HUES64 (cell line): ENCODE measurements around the gene NHLRC3.
"Not testable (repeated sequence)": the region's sequence is repeated elsewhere in the genome, so short reads cannot be mapped to it uniquely, and the experiment has no call there.

ENCODE experiments used
- H3K27ac ChIP-seq: 2 replicates; pipeline ENCODE4 v1.7.0; 2013; ENCODE audit warnings: low read depth, low read length, inconsistent platforms
- H3K27me3 ChIP-seq: 2 replicates; pipeline ENCODE4 v1.6.1; 2013; ENCODE audit warnings: mild to moderate bottlenecking, low read length; ENCODE audit not compliant: insufficient read depth
- H3K36me3 ChIP-seq: 2 replicates; pipeline ENCODE4 v1.6.1; 2013; ENCODE audit warnings: mild to moderate bottlenecking, low read length; ENCODE audit not compliant: insufficient read depth
- H3K4me1 ChIP-seq: 2 replicates; pipeline ENCODE4 v1.6.1; 2013; ENCODE audit warnings: mild to moderate bottlenecking, low read length, moderate library complexity; ENCODE audit not compliant: insufficient read depth
- H3K4me3 ChIP-seq: 2 replicates; pipeline ENCODE4 v1.5.1; 2013; ENCODE audit warnings: mild to moderate bottlenecking, low read length, moderate library complexity
- H3K9ac ChIP-seq: 2 replicates; pipeline ENCODE4 v1.6.1; 2013; ENCODE audit warnings: mild to moderate bottlenecking, low read depth, low read length
- H3K9me3 ChIP-seq: 2 replicates; pipeline ENCODE4 v1.6.1; 2013; ENCODE audit warnings: low read depth, low read length; ENCODE audit not compliant: insufficient read depth
- WGBS: fragments of 150-250, 120-280 bp; methylation state at CpG from one replicate; pipeline ENCODE4 v1.1.7; 2013; ENCODE audit warnings: missing lambda C conversion rate; 5-methylcytosine and 5-hydroxymethylcytosine counted together

The NHLRC3 gene

GRCh38 chr13:39047560-39047959, 9.3 kb downstream of the NHLRC3 start:
- WGBS, result 44% methylated on average over 2 of the region's 2 CpGs
- peaks cover 22% of the 10 kb centered on the region for H3K36me3 ChIP-seq
- no peak overlapping the region for H3K4me3 ChIP-seq
- no peaks in the 10 kb centered on the region for H3K9me3 ChIP-seq
- no peak overlapping the region for H3K27ac ChIP-seq
- H3K9ac ChIP-seq, result no peak overlapping the region
- H3K4me1 ChIP-seq, result peaks cover 20% of the 10 kb centered on the region
- H3K27me3 ChIP-seq, result no peaks in the 10 kb centered on the region

DNA sequence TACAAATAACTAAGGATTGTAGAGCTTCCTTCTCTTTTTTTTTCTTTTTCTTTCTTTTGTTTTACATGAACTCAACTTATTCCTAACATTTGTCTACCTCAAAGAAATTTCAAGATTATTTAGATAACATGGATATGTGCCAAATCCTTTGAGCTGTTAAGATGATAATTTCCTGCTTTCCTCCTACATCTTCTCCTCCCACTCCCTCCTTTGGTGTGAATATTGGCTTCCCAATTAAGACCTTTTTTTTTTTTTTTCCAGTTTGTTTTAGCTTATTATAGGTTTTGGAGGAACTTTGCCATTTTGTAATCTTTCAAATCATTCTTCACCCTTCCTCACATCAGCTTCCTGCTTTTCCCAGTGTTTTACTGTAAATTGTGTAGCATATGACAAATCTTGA, 10.6 kb downstream of the NHLRC3 start:
- H3K36me3 ChIP-seq, result peaks cover 13% of the 10 kb centered on the region
- H3K9ac ChIP-seq, result no peak overlapping the region

GRCh38 chr13:39049274-39049673, 11.0 kb downstream of the NHLRC3 start:
- H3K27ac ChIP-seq, result no peak overlapping the region
- H3K9me3 ChIP-seq, result no peaks in the 10 kb centered on the region
- H3K4me3 ChIP-seq, result no peak overlapping the region
- no peaks in the 10 kb centered on the region for H3K27me3 ChIP-seq
- WGBS, result 94% methylated on average over 3 of the region's 3 CpGs
- peaks cover 9% of the 10 kb centered on the region for H3K36me3 ChIP-seq
- H3K9ac ChIP-seq, result no peak overlapping the region
- peaks cover 25% of the 10 kb centered on the region for H3K4me1 ChIP-seq

More for the DNA sequence above, 10.6 kb downstream of the NHLRC3 start:
- Histone ChIP-seq H3K27ac (no peak overlapping the region), H3K4me1 (peaks cover 25% of the 10 kb centered on the region), H3K4me3 (no peak overlapping the region), H3K9me3 (no peaks in the 10 kb centered on the region), H3K27me3 (no peaks in the 10 kb centered on the region)

DNA sequence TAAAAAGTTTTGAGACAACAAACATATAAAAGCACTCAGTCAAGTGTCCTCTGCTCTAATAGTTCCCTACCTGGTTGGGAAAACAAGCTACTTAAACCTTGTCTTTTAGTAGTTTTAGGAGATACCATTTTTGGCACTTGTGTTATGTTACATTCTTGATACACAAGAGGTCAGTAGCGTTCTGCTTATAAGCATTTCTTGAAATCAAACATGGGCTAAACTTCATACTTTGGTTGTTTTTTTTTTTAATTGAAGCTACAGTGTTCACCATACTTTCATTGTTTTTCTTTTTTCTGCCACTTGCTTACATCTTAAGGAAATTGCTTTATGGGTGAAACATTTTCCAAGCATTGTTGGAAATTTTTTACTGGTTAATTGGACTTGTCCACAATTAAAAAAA, 12.9 kb downstream of the NHLRC3 start:
- Histone ChIP-seq H3K4me3 (no peak overlapping the region), H3K9me3 (no peaks in the 10 kb centered on the region), H3K36me3 (no peaks in the 10 kb centered on the region; the same call in 1 of the 2 replicates), H3K4me1 (peaks cover 25% of the 10 kb centered on the region), H3K27me3 (no peaks in the 10 kb centered on the region), H3K9ac (no peak overlapping the region), H3K27ac (no peak overlapping the region)
- 100% methylated on average over 1 of the region's 1 CpG for WGBS

- WGBS, result 78% methylated on average over 6 of the region's 6 CpGs
- no peaks in the 10 kb centered on the region for H3K27me3 ChIP-seq
- H3K9ac ChIP-seq, result no peak overlapping the region
- H3K9me3 ChIP-seq, result no peaks in the 10 kb centered on the region
- no peak overlapping the region for H3K4me3 ChIP-seq
- no peaks in the 10 kb centered on the region; the same call in 1 of the 2 replicates for H3K36me3 ChIP-seq
- H3K27ac ChIP-seq, result no peak overlapping the region
- H3K4me1 ChIP-seq, result peaks cover 13% of the 10 kb centered on the region
These were observed 14.7 kb downstream of the NHLRC3 start for GRCh38 chr13:39052944-39053343.

DNA sequence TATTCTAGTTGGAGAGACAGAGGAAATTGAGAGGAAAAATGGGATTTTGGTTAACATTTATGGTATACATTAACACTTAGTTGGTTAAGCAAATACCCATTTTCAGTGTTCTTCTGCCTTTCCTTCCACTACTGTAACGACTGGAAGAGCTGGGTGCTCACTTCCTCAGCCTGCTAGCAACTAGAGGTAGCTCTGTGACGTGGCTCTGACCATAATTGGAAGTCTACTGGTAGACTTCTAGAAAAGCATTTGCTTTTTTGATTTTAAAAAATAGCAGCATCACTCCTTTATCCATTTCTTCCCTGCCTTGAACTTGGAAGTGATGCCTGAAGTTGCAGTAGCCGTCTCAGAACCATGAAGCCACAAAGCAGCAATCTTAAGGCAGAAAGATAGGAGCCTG, 15.9 kb downstream of the NHLRC3 start:
- no peak overlapping the region for H3K27ac ChIP-seq
- no peaks in the 10 kb centered on the region; the same call in 1 of the 2 replicates for H3K36me3 ChIP-seq
- no peaks in the 10 kb centered on the region for H3K27me3 ChIP-seq
- WGBS, result 88% methylated on average over 3 of the region's 3 CpGs
- peaks cover 4% of the 10 kb centered on the region; the same call in 1 of the 2 replicates for H3K4me1 ChIP-seq
- H3K4me3 ChIP-seq, result no peak overlapping the region
- no peak overlapping the region for H3K9ac ChIP-seq
- H3K9me3 ChIP-seq, result no peaks in the 10 kb centered on the region

DNA sequence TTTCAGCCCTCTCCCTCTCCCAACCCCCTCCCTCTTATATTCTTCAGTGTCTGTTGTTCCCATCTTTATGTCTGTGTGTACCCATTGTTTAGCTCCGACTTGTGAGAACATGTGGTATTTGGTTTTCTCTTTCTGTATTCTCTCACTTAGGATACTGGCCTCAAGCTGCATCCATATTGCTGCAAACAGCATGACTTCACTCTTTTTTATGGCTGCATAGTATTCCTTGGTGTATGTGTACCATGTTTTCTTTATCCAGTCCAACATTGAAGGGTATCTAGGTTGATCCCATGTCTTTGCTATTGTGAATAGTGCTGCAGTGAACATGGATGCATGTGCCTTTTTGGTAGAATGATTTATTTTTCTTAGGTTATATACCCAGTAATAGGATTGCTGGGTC, 17.8 kb downstream of the NHLRC3 start:
- no peak overlapping the region for H3K9ac ChIP-seq
- no peak overlapping the region for H3K27ac ChIP-seq
- WGBS, result no CpG with 5 or more reads among the region's 1 CpG
- no peaks in the 10 kb centered on the region for H3K36me3 ChIP-seq
- no peak overlapping the region for H3K4me3 ChIP-seq
- no peaks in the 10 kb centered on the region for H3K27me3 ChIP-seq
- H3K9me3 ChIP-seq, result no peaks in the 10 kb centered on the region
- H3K4me1 ChIP-seq, result peaks cover 4% of the 10 kb centered on the region; the same call in 1 of the 2 replicates

GRCh38 chr13:39058040-39058439, 19.8 kb downstream of the NHLRC3 start:
- no peaks in the 10 kb centered on the region for H3K27me3 ChIP-seq
- H3K36me3 ChIP-seq, result no peaks in the 10 kb centered on the region
- H3K4me3 ChIP-seq, result no peak overlapping the region
- no peak overlapping the region for H3K27ac ChIP-seq
- no peak overlapping the region for H3K9ac ChIP-seq
- H3K4me1 ChIP-seq, result no peaks in the 10 kb centered on the region
- H3K9me3 ChIP-seq, result no peaks in the 10 kb centered on the region

- Histone ChIP-seq H3K4me3 (no peak overlapping the region), H3K9me3 (no peaks in the 10 kb centered on the region), H3K36me3 (no peaks in the 10 kb centered on the region), H3K9ac (no peak overlapping the region), H3K27me3 (no peaks in the 10 kb centered on the region), H3K27ac (no peak overlapping the region), H3K4me1 (no peaks in the 10 kb centered on the region)
- WGBS, result 92% methylated on average over 4 of the region's 4 CpGs
These were observed 23.7 kb downstream of the NHLRC3 start for GRCh38 chr13:39062004-39062403.

- no peak overlapping the region for H3K4me3 ChIP-seq
- WGBS, result 94% methylated on average over 2 of the region's 2 CpGs
These were observed 34.6 kb downstream of the NHLRC3 start for GRCh38 chr13:39072842-39073241.

GRCh38 chr13:39073983-39074382, 35.7 kb downstream of the NHLRC3 start:
- 68% methylated on average over 3 of the region's 3 CpGs for WGBS
- Histone ChIP-seq H3K4me1 (no peaks in the 10 kb centered on the region), H3K9me3 (no peaks in the 10 kb centered on the region), H3K9ac (no peak overlapping the region), H3K36me3 (no peaks in the 10 kb centered on the region), H3K4me3 (no peak overlapping the region), H3K27ac (no peak overlapping the region), H3K27me3 (no peaks in the 10 kb centered on the region)

More at GRCh38 chr13:39072842-39073241, 34.6 kb downstream of the NHLRC3 start:
- H3K4me1 ChIP-seq, result no peaks in the 10 kb centered on the region
- H3K27me3 ChIP-seq, result no peaks in the 10 kb centered on the region
- no peak overlapping the region for H3K27ac ChIP-seq
- H3K36me3 ChIP-seq, result no peaks in the 10 kb centered on the region
- no peak overlapping the region for H3K9ac ChIP-seq
- H3K9me3 ChIP-seq, result no peaks in the 10 kb centered on the region

DNA sequence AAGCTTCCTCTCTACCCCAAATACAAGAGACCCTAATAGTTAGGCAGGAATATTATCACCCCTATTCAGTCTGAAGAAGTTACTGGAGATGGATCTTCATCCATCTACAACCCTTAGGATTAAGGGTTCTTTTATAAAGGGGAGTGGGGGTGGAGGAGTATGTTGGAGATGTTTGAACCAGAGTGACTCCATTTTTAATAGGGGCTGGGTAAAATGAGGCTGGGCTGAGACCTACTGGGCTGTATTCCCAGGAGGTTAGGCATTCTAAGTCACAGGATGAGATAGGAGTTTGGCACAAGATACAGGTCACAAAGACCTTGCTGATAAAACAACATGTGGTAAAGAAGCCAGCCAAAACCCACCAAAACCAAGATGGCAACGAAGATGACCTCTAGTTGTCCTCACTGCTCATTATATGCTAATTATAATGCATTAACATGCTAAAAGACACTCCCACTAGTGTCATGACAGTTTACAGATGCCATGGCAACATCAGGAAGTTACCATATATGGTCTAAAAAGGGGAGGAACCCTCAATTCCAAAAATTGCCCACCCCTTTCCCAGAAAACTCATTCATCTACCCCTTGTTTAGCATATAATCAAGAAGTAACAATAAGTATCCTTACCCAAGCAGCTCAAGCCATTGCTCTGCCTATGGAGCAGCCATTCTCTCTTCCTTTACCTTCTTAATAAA, 48.1 kb downstream of the NHLRC3 start:
- not testable (repeated sequence) for H3K4me3 ChIP-seq, H3K4me1 ChIP-seq, H3K36me3 ChIP-seq, H3K9ac ChIP-seq, H3K27ac ChIP-seq, H3K27me3 ChIP-seq
- H3K9me3 ChIP-seq, result peaks cover 13% of the 10 kb centered on the region
- WGBS, result 96% methylated on average over 1 of the region's 1 CpG
